ENCODE data around the gene MIF4GD. TPM values are rescaled to one million over a fixed set of nuclear protein-coding genes. Genes with fewer than 3 reads are reported as not detected.

Gene MIF4GD
- total RNA-seq, 1 experiment from 2014 or later: 21.6 TPM

- TF ChIP-seq ATF2 (CRISPR knock-in tag; IDR thresholded peaks at IDR 0.05; ENCODE audit: borderline replicate concordance, low read depth): no peak
- TF ChIP-seq NFATC4 (CRISPR knock-in tag; IDR thresholded peaks at IDR 0.05): no peak
- TF ChIP-seq ZNF416 (CRISPR knock-in tag; IDR thresholded peaks at IDR 0.05): no peak
These were observed 21.0 kb downstream of the MIF4GD start (continued) for GRCh38 chr17:75250009-75250471.

GRCh38 chr17:75249564-75249963, 21.5 kb downstream of the MIF4GD start:
- Mint-ChIP-seq H3K27me3 (ENCODE audit: low read depth) (no peaks in the 10 kb centered on the region), H3K27ac (peak overlapping the region; percentile 78), H3K36me3 (peaks cover 24% of the 10 kb centered on the region), H3K4me3 (no peak overlapping the region), H3K4me1 (peaks cover 44% of the 10 kb centered on the region), H3K9me3 (peaks cover 15% of the 10 kb centered on the region)
- POLR2A ChIA-PET: interaction anchor here (0.6 to 1.4 kb wide), 4 partner anchors 9 to 164 kb away, joined by 3 to 7 read pairs (median 4); partner anchors contain the start of genes GGA3, MRPS7 and NT5C
- no peak for TF ChIP-seq JAZF1 (CRISPR knock-in tag; IDR thresholded peaks at IDR 0.05)
- TF ChIP-seq NFE2L1 (CRISPR knock-in tag; IDR thresholded peaks at IDR 0.05): no peak
- TF ChIP-seq GABPB1 (CRISPR knock-in tag; IDR thresholded peaks at IDR 0.05): no peak
- no peak for TF ChIP-seq CREB1 (CRISPR knock-in tag; IDR thresholded peaks at IDR 0.05)
- TF ChIP-seq ATF2 (CRISPR knock-in tag; IDR thresholded peaks at IDR 0.05; ENCODE audit: borderline replicate concordance, low read depth): no peak
- no peak for TF ChIP-seq CBFB (CRISPR knock-in tag; IDR thresholded peaks at IDR 0.05; ENCODE audit: low read depth)
- TF ChIP-seq NFATC4 (CRISPR knock-in tag; IDR thresholded peaks at IDR 0.05): no peak
- no peak for TF ChIP-seq IRF2 (CRISPR knock-in tag; IDR thresholded peaks at IDR 0.05; ENCODE audit: borderline replicate concordance, low read depth)
- TF ChIP-seq ZNF512 (CRISPR knock-in tag; IDR thresholded peaks at IDR 0.05; ENCODE audit: borderline replicate concordance): no peak
- no peak for TF ChIP-seq FOXP4 (CRISPR knock-in tag; IDR thresholded peaks at IDR 0.05)
- TF ChIP-seq NR2C2 (CRISPR knock-in tag; IDR thresholded peaks at IDR 0.05): no peak
- no peak for TF ChIP-seq ATF1 (CRISPR knock-in tag; IDR thresholded peaks at IDR 0.05)
- no peak for TF ChIP-seq ZNF671 (CRISPR knock-in tag; IDR thresholded peaks at IDR 0.05)
- TF ChIP-seq CREM (CRISPR knock-in tag; IDR thresholded peaks at IDR 0.05): no peak
- no peak for TF ChIP-seq ZNF219 (CRISPR knock-in tag; IDR thresholded peaks at IDR 0.05; ENCODE audit: borderline replicate concordance)
- DNase-seq (ENCODE audit: low spot score): no peak
- no peak for ATAC-seq
- CTCF ChIA-PET: interaction anchor here (1.6 to 5.6 kb wide), 4 partner anchors 9 to 163 kb away, joined by 4 to 56 read pairs (median 22); partner anchors contain the start of gene MIF4GD

GRCh38 chr17:75246404-75246803, 24.6 kb downstream of the MIF4GD start:
- TF ChIP-seq FOXJ3 (CRISPR knock-in tag; IDR thresholded peaks at IDR 0.05; ENCODE audit: borderline replicate concordance) (no peak), CDX4 (CRISPR knock-in tag; IDR thresholded peaks at IDR 0.05; ENCODE audit: borderline replicate concordance) (no peak), GRHL2 (CRISPR knock-in tag; IDR thresholded peaks at IDR 0.05; ENCODE audit: insufficient replicate concordance, severe bottlenecking) (no peak), FOXP4 (CRISPR knock-in tag; IDR thresholded peaks at IDR 0.05) (no peak), ELF4 (CRISPR knock-in tag; IDR thresholded peaks at IDR 0.05; ENCODE audit: low read depth) (no peak)
- H3K27me3 Mint-ChIP-seq (ENCODE audit: low read depth): no peaks in the 10 kb centered on the region
- no peaks in the 10 kb centered on the region for H3K9me3 Mint-ChIP-seq
- H3K27ac Mint-ChIP-seq: 0 out of 2 replicates have a peak overlapping the region, but pooled peaks have one; percentile 26
- H3K4me1 Mint-ChIP-seq: peaks cover 17% of the 10 kb centered on the region
- DNase-seq (ENCODE audit: low spot score) (no peak), ATAC-seq (no peak)
- ChIA-PET CTCF (interaction anchor here (1.0 to 5.6 kb wide), 3 partner anchors 9 to 147 kb away, joined by 3 to 39 read pairs (median 4); partner anchors contain the start of gene MIF4GD), POLR2A (interaction anchor here (0.7 kb wide), 1 partner anchor 83 kb away, joined by 5 read pairs; no protein-coding TSS in a partner anchor)
- H3K36me3 Mint-ChIP-seq: peaks cover 37% of the 10 kb centered on the region
- H3K4me3 Mint-ChIP-seq: no peak overlapping the region
